Skeletal muscle cell (primary cell): Measurements from ENCODE around the gene MACROD2.

ENCODE experiments used
- DNase-seq: peaks from one replicate; pipeline ENCODE4 v3.0.0-alpha.2; 2010; ENCODE audit warnings: low read depth
- H3K4me3 ChIP-seq: 2 replicates; pipeline ENCODE4 v1.5.1; 2011; ENCODE audit warnings: low read depth, mild to moderate bottlenecking, control low read depth, low read length, moderate library complexity

Gene MACROD2

GRCh38 chr20:14051454-14051853, 56.1 kb downstream of the MACROD2 start:
- DNase-seq, result no peak
- H3K4me3 ChIP-seq, result no peak overlapping the region

- H3K4me3 ChIP-seq, result no peak overlapping the region
- peak; percentile 25 for DNase-seq
Observed at GRCh38 chr20:14055127-14055742, 59.9 kb downstream of the MACROD2 start.

GRCh38 chr20:14062171-14062570, 66.9 kb downstream of the MACROD2 start:
- no peak overlapping the region for H3K4me3 ChIP-seq
- DNase-seq, result no peak

- DNase-seq, result peak; percentile 15
- H3K4me3 ChIP-seq, result no peak overlapping the region
Observed at GRCh38 chr20:14062786-14063185, 67.5 kb downstream of the MACROD2 start.

- no peak overlapping the region for H3K4me3 ChIP-seq
- no peak for DNase-seq
Observed at GRCh38 chr20:14064333-14064732, 69.0 kb downstream of the MACROD2 start.

GRCh38 chr20:14064921-14065320, 69.6 kb downstream of the MACROD2 start:
- no peak overlapping the region for H3K4me3 ChIP-seq
- DNase-seq, result no peak

GRCh38 chr20:14065774-14066173, 70.5 kb downstream of the MACROD2 start:
- no peak for DNase-seq
- no peak overlapping the region for H3K4me3 ChIP-seq

- no peak for DNase-seq
- no peak overlapping the region for H3K4me3 ChIP-seq
Observed at GRCh38 chr20:14067603-14068002, 72.3 kb downstream of the MACROD2 start.

GRCh38 chr20:14069796-14070195, 74.5 kb downstream of the MACROD2 start:
- no peak overlapping the region for H3K4me3 ChIP-seq
- DNase-seq, result peak; percentile 28

- DNase-seq, result no peak
- H3K4me3 ChIP-seq, result no peak overlapping the region
Observed at GRCh38 chr20:14093652-14094051, 98.3 kb downstream of the MACROD2 start.

- H3K4me3 ChIP-seq, result no peak overlapping the region
- DNase-seq, result no peak
Observed at GRCh38 chr20:14098261-14098660, 102.9 kb downstream of the MACROD2 start.

GRCh38 chr20:14113416-14113815, 118.1 kb downstream of the MACROD2 start:
- H3K4me3 ChIP-seq, result no peak overlapping the region
- no peak for DNase-seq

GRCh38 chr20:14114065-14114704, 118.9 kb downstream of the MACROD2 start:
- DNase-seq, result no peak
- H3K4me3 ChIP-seq, result no peak overlapping the region

- DNase-seq, result no peak
Observed at GRCh38 chr20:14116037-14116436, 120.7 kb downstream of the MACROD2 start.

GRCh38 chr20:14117768-14118167, 122.5 kb downstream of the MACROD2 start:
- no peak overlapping the region for H3K4me3 ChIP-seq
- DNase-seq, result no peak

More at GRCh38 chr20:14116037-14116436, 120.7 kb downstream of the MACROD2 start:
- no peak overlapping the region for H3K4me3 ChIP-seq

GRCh38 chr20:14126856-14127255, 131.5 kb downstream of the MACROD2 start:
- no peak for DNase-seq

GRCh38 chr20:14127514-14128223, 132.4 kb downstream of the MACROD2 start:
- no peak for DNase-seq
- no peak overlapping the region for H3K4me3 ChIP-seq

More at GRCh38 chr20:14126856-14127255, 131.5 kb downstream of the MACROD2 start:
- no peak overlapping the region for H3K4me3 ChIP-seq

GRCh38 chr20:14134004-14134403, 138.7 kb downstream of the MACROD2 start:
- no peak overlapping the region for H3K4me3 ChIP-seq
- DNase-seq, result no peak

GRCh38 chr20:14142171-14142570, 146.9 kb downstream of the MACROD2 start:
- H3K4me3 ChIP-seq, result no peak overlapping the region
- no peak for DNase-seq

- DNase-seq, result peak; percentile 35
Observed at GRCh38 chr20:14142964-14143627, 147.8 kb downstream of the MACROD2 start.

More at GRCh38 chr20:14142964-14143627, 147.8 kb downstream of the MACROD2 start:
- H3K4me3 ChIP-seq, result no peak overlapping the region
